ENCODE measurements around the gene UBE3B.

The UBE3B gene

GRCh38 chr12:109475121-109475520, 2.3 kb upstream of the UBE3B start:
- no peak for DNase-seq

DNA sequence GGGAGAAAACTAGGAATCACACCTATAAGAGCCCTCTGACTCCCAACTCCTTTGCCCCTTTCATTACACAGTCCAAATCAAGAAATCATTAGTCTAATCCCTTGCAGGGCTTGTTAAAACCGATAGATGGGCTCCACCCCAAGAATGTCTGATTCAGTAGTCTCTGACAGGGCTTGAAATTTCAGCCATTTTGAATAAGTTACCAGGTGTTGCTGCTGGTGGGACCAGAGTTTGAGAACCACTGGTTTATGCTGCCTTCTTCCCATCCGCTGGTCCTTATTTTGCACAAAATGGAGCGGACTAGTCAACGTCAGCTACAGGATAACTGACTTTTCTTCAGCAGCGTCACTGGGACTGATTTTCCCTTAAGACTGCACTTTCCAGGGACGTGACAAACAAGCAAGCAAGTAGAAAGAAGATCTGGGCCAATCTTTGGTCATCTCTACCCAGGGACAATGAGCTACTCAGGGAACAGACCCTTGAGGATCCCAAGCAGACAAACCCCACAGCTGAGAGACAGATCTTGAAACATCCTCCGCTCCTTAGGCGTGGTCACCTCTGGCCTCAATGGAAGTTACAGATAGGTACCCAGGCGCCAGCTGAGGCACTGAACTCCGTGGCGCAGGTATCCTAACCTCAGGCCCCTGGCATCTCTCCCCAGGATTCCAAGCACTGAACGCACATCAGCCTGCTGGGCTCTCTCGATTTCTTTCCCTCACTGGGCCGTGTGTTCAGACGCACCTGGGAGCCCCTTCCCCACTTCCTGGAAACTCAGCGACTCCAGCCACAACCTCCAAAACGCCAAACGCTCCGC, 1.2 kb upstream of the UBE3B start:
- no peak for DNase-seq

- no peak for DNase-seq
Measured at GRCh38 chr12:109476807-109477184, 638 bp upstream of the UBE3B start.

DNA sequence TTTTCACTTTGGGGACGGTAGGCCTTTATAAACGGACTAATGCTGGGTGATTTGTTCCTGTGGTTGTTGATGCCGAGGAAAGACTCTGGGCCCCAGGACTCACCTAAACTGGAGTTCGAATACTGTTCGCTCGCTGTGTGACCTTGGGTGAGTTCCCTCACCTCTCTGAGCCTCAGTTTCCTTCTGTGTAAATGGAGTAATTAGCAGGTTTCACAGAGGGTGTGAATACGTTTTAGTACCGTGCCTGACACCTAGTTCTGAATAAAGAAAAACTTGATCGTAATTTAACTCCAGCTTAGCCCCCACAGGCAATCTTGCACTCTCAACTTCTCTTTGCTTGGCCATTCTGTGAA, 505 bp downstream of the UBE3B start:
- DNase-seq = no peak

- DNase-seq = no peak
Measured at GRCh38 chr12:109479761-109480160, 2.3 kb downstream of the UBE3B start.

DNA sequence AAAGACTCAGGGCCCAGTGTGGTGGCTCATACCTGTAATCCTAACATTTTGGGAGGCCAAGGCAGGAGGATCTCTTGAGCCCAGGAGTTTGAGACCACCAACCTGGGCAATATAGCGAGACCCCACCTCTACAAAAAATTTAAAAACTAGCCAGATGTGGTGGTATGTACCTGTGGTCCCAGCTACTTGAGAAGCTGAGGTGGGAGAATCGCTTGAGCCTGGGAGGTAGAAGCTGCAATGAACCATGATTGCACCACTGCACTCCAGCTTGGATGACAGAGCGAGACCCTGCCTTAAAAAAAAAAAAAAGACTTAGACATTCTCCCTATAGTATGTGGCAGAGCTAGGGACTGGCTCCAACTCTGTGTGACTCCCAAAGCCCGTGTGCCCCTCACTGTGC, 2.9 kb downstream of the UBE3B start:
- DNase-seq = no peak

DNA sequence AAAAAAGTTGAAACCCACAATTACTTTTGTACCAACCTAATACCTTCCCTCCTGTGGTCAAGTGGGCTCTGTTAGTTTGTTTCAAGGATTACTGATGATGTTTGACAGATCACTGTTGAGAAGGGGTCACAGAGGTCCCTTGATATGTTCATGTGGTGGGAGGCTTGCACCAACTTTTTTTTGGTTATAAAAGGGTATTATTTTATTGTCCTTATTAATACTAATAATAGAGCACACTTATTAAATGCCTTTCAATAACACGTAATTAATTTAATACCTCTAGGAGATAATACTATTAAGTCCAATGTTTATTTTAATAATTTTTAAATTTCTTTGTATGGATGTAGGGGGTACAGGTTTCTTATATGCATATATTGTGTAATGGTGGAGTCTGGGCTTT, 4.4 kb downstream of the UBE3B start:
- DNase-seq = no peak

GRCh38 chr12:109482491-109482890, 5.1 kb downstream of the UBE3B start:
- no peak for DNase-seq

DNA sequence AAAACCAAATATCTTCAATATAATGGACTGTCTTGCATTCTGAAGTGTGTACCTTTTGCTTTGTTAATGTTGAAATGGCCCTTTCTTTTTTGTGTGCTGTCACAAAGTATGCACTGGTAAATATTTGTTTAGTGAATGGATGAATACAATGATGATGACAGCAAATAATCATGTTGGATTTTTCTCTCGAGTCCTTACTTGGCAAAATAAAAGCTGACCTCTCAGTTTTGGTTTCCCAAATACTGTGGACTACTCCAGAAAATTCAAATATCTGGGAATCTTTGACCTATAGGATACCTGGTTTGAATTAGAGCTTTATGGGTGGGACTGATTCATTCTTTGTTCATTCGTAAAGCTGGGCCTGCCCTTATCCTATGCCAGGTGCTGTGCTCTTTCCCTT, 5.5 kb downstream of the UBE3B start:
- DNase-seq = no peak

- DNase-seq = no peak
Measured at GRCh38 chr12:109483346-109483745, 5.9 kb downstream of the UBE3B start.

GRCh38 chr12:109485201-109485600, 7.8 kb downstream of the UBE3B start:
- no peak for DNase-seq

DNA sequence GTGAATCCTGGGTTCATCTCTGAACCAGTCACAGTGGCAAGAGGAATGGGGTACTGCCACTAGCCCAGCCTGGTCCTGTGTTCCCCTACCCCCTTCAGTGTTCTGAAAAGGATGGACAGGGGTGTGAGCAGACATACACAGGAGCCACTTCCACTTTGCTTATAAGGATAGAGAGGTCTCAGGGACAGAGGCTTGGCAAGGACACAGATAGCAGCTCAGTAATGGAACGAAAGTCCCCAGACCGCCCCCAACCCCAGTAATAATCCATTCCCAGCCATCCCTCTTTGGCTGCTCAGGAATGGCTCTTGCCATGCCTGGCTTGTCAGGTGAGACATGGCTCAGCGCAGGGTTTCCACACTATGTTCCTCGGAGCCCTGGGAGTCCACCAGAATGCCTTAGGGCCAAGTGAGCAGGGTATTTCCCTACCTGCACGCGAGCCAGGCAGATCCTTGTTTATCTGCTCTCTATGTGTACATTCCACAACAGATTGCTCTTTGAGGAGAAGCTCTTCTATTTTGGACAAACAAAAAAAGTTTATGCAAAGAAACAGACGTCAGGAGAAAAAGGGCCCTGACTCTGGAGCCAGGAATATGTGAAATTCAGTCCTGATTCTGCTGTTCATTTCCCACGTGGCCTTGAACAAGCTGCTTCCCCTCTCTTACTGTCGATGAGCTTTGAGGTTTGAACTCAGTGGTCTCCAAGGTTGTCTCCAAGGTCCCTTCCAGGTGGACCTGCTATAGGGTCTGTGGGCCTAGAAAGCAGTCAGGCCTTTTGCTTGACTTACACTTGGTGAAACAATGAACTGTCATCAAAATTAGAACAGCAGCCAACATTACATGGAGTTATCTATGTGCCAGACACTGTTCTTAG, 10.0 kb downstream of the UBE3B start:
- DNase-seq = no peak

DNA sequence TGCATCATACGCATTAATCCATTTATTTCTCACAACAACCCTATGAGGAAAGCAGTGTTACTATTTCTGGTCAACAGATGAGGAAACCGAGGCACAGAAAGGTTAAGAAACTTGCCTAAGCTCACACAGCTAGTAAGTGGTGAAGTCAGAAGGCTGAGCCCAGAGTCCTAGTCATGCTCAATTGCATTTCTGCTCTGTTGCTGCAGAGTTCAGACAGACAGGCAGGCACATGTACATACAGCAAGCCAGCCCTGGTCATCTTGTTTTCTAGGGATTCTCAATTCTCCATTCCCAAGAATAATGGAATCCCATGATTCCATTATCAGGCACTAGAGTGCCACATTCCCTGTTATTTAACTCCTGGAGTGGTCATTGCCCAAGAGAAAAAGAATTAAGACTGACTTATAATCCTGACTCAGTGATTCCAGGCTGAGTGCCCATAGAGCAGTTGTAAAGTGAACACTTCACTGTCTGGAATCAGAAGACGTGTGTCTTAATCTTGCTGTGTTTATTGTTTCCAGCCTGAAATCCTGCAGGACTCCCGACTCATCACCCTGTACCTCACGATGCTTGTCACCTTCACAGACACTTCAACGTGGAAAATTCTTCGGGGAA, 10.7 kb downstream of the UBE3B start:
- DNase-seq = no peak

DNA sequence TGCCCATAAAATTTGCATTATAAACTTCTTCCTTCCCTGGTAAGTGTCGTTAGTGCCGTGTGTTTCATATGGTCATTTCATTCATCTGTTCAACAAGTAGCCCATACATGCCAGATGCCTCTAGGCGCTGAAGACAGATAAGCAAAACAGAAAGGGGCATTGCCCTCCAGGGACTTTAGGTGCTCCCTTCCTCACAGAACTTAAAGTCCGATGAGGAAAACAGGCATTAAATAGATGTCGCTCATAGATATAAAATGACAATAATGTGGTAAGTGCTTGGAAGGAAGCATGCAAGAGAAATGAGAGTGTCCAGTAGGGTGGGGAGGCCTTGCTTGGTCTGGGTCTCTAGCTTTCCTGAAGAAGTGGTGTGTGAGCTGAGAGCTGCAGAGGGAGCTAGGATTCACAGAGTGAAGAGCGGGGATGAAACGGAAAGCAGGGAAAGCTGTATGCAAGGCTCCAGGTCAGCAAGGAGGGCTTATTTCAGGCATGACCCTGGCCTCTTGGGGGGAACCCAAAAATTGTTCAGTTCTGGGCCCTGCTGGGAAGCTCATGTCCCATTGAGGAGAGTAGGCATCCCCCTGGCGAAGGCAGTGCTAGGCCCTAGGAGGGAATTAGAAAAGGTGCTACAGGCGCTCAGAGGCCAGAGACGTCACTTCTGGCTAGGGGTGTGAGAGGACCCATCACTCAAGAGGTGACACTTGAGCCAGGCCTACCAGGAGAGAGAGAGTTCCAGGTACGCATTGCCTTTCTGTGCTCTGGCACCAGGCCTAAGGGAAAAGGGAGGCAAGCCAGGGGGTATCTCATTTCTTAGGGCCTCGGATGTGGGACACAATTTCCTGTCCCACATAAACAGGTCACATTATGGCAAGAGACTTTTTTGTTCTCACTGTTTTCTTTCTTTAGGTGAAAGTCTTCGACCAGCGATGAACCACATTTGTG, 11.9 kb downstream of the UBE3B start:
- no peak for DNase-seq

- DNase-seq = no peak
Measured at GRCh38 chr12:109489955-109490565, 12.6 kb downstream of the UBE3B start.

DNA sequence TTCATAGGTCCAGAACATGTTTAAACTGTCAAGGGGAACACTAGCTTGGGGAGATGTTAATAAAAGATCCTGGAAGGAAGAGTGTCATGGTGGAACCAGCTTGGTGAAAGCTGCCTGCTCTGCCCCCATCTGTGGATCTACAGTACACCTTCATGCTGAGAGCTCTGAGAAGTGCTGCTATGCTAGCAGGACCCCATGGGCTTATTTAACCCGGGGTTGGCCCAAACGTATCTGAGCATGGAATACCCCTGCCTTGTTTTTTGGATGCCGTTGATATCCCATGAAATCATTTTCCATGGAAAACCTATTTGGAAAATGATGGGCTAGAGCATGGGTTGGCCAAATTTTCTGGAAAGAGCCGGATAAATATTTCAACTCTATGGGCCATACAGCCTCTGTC, 14.2 kb downstream of the UBE3B start:
- DNase-seq = no peak

DNA sequence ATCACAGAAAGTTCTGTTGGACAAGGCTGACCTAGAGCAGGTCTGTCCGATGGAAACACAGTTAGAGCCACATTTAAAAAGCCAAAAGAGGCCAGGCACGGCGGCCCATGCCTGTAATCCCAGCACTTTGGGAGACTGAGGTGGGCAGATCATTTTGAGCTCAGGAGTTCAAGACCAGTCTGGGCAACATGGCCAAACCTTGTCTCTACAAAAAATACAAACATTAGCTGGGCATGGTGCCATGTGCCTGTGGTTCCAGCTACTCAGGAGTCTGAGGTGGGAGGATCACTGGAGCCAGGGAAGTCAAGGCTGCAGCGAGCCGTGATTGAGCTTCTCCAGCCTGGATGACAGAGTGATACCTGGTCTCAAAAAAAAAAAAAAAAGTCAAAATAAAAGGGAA, 14.9 kb downstream of the UBE3B start:
- DNase-seq = no peak

- no peak for DNase-seq
Measured at GRCh38 chr12:109493090-109493489, 15.7 kb downstream of the UBE3B start.

- DNase-seq = no peak
Measured at GRCh38 chr12:109493938-109494337, 16.5 kb downstream of the UBE3B start.

DNA sequence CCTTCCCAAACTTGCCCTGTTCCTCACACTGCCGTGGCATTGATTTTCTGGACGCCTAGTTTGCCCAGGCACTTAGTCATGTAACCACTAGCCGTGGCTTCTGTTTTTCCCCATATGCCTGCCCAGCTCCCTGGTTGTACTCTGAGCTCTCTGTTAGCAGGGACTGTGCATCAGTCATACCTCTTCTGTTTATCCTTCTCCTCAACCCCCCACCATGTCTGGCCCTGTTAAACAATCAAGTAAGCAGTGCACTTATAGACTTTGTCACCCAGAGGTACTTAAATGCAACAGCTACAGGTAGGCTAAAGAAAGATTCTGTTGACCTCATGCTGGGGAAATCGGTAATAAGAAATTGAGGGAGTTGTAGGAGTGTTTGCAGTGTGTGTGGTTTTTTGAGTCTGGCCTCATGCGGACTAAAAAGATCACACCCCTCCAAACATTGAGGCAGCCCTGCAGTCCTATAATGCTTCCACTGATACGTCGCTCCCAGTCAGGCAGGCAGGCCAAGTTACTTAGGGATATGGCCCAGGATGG, 17.0 kb downstream of the UBE3B start:
- no peak for DNase-seq

GRCh38 chr12:109495012-109495411, 17.6 kb downstream of the UBE3B start:
- DNase-seq = no peak

DNA sequence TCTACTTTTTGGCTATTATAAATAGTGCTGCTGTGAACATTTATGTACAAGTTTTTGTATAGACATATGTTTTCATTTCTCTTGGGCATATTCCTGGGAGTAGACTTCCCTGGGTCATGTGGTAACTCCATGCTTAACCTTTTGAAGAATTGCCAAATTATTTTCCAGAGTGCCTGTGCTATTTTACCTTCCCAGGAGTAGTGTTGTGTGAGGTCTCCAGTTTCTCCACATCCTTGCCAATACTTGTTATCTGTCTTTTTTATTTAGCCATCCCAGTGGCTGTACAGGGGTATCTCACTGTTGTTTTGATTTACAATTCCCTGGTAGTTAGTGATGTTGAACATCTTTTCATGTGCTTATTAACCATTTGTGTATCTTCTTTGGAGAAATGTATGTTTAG, 18.9 kb downstream of the UBE3B start:
- no peak for DNase-seq

All from MV-4-11 (cell line).